ENCODE results near the gene PHF2.

The PHF2 gene

DNA sequence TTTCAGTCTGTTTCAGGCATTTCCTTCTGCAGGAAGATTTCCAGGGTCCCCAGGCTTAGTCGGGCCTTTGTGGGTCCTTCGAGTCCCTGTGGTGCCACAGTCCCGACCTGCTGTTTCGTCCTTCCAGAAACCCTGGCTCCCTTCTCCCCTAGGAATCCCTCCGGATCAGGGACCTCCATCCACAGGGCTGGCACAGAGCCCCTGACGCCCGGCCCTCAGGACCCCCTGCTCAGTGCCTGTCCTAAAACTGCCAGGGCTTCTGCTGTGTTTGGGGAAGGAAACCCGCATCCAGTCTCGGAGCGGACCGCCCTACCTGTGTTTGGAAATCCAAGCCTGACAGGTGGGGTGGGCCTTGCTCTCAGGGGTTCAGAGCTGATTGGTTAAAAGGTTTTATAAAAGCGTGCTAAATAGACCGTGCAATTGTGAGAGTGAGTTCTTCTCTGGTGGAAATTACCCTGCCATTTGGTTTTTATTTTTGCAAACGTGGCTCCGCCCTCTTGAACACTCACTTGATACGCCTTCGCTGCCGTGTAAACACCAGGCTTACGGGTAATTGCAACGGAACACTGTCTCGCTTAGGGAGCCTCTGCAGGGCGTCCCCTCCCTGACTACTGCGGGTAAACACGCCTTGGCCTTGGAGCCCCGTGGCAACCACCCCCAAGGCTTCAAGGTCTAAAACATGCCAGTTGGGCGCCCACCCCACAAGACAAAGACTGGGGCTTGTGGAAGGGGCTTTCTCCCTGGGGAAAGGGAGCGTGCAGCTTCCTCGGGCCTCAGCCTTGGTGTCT, 121.2 kb downstream of the PHF2 start:
- H3K9me3 ChIP-seq (ENCODE audit: insufficient read depth, low read depth, low read length) = no peaks in the 10 kb centered on the region
- H2AFZ ChIP-seq (ENCODE audit: low read length) = no peak overlapping the region
- H4K20me1 ChIP-seq (ENCODE audit: insufficient read depth, low read length, poor library complexity, severe bottlenecking) = no peaks in the 10 kb centered on the region
- H3K4me2 ChIP-seq (ENCODE audit: low read depth, low read length, poor library complexity, severe bottlenecking) = no peak overlapping the region
- no peak overlapping the region for H3K4me3 ChIP-seq (ENCODE audit: low read length, poor library complexity, severe bottlenecking)
- H3K4me1 ChIP-seq (ENCODE audit: insufficient read depth, low read length, poor library complexity, severe bottlenecking) = no peaks in the 10 kb centered on the region
- H3K9me2 ChIP-seq (replicated peaks; ENCODE audit: low read depth, low read length) = no peaks in the 10 kb centered on the region
- no peaks in the 10 kb centered on the region for H3K36me3 ChIP-seq (ENCODE audit: insufficient read depth, low read length)
- no peak overlapping the region for H3K9ac ChIP-seq (ENCODE audit: low read depth, low read length, poor library complexity, severe bottlenecking)
- H3F3A ChIP-seq (ENCODE audit: low read depth) = no peaks in the 10 kb centered on the region
- TF ChIP-seq CTCF (conservative IDR thresholded peaks at IDR 0.05; ENCODE audit: low read length) (no peak), EZH2phosphoT487 (IDR thresholded peaks at IDR 0.05; ENCODE audit: borderline replicate concordance) (no peak)
- H3K79me2 ChIP-seq (ENCODE audit: insufficient read depth, low read length) = no peaks in the 10 kb centered on the region
- H3K27me3 ChIP-seq (ENCODE audit: insufficient read depth, low read length, poor library complexity, severe bottlenecking) = no peaks in the 10 kb centered on the region

GRCh38 chr9:93698140-93698908, 121.9 kb downstream of the PHF2 start:
- Histone ChIP-seq H3K9ac (ENCODE audit: low read depth, low read length, poor library complexity, severe bottlenecking) (no peak overlapping the region), H4K20me1 (ENCODE audit: insufficient read depth, low read length, poor library complexity, severe bottlenecking) (no peaks in the 10 kb centered on the region), H3K27me3 (ENCODE audit: insufficient read depth, low read length, poor library complexity, severe bottlenecking) (no peaks in the 10 kb centered on the region), H2AFZ (ENCODE audit: low read length) (no peak overlapping the region), H3K4me1 (ENCODE audit: insufficient read depth, low read length, poor library complexity, severe bottlenecking) (no peaks in the 10 kb centered on the region), H3K79me2 (ENCODE audit: insufficient read depth, low read length) (no peaks in the 10 kb centered on the region), H3F3A (ENCODE audit: low read depth) (no peaks in the 10 kb centered on the region), H3K4me2 (ENCODE audit: low read depth, low read length, poor library complexity, severe bottlenecking) (no peak overlapping the region), H3K36me3 (ENCODE audit: insufficient read depth, low read length) (no peaks in the 10 kb centered on the region), H3K4me3 (ENCODE audit: low read length, poor library complexity, severe bottlenecking) (no peak overlapping the region), H3K9me2 (replicated peaks; ENCODE audit: low read depth, low read length) (no peaks in the 10 kb centered on the region), H3K9me3 (ENCODE audit: insufficient read depth, low read depth, low read length) (no peaks in the 10 kb centered on the region)
- TF ChIP-seq EZH2phosphoT487 (IDR thresholded peaks at IDR 0.05; ENCODE audit: borderline replicate concordance) (no peak), CTCF (conservative IDR thresholded peaks at IDR 0.05; ENCODE audit: low read length) (no peak)

DNA sequence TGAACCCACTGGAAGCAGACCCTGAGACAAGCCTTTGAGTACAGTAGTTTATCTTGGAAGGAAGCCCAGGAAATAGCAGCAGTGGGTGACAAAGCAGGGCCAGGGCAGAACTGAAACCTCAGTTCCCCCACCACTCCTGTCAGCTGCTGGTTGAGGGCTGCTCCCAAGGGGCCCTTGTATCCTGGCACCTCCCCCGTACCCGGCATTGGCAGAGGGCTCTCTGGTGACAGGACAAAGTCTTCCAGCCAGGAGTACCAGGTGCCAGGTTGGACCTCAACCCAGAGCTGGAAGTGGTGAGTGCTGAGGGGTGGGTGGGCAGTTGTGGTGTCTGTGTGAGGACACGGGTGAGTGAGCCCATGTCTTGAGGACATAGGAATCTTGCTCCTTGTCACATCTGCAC, 123.3 kb downstream of the PHF2 start:
- no peak overlapping the region for H3K4me3 ChIP-seq (ENCODE audit: low read length, poor library complexity, severe bottlenecking)
- no peaks in the 10 kb centered on the region for H3K27me3 ChIP-seq (ENCODE audit: insufficient read depth, low read length, poor library complexity, severe bottlenecking)
- no peaks in the 10 kb centered on the region for H3K9me2 ChIP-seq (replicated peaks; ENCODE audit: low read depth, low read length)
- no peak overlapping the region for H3K9ac ChIP-seq (ENCODE audit: low read depth, low read length, poor library complexity, severe bottlenecking)
- TF ChIP-seq EZH2phosphoT487 (IDR thresholded peaks at IDR 0.05; ENCODE audit: borderline replicate concordance) = no peak
- no peak for TF ChIP-seq CTCF (conservative IDR thresholded peaks at IDR 0.05; ENCODE audit: low read length)
- no peaks in the 10 kb centered on the region for H3K4me1 ChIP-seq (ENCODE audit: insufficient read depth, low read length, poor library complexity, severe bottlenecking)
- H2AFZ ChIP-seq (ENCODE audit: low read length) = no peak overlapping the region
- no peaks in the 10 kb centered on the region for H3K79me2 ChIP-seq (ENCODE audit: insufficient read depth, low read length)
- no peak overlapping the region for H3K4me2 ChIP-seq (ENCODE audit: low read depth, low read length, poor library complexity, severe bottlenecking)
- H4K20me1 ChIP-seq (ENCODE audit: insufficient read depth, low read length, poor library complexity, severe bottlenecking) = no peaks in the 10 kb centered on the region
- no peaks in the 10 kb centered on the region for H3F3A ChIP-seq (ENCODE audit: low read depth)
- H3K9me3 ChIP-seq (ENCODE audit: insufficient read depth, low read depth, low read length) = no peaks in the 10 kb centered on the region
- no peaks in the 10 kb centered on the region for H3K36me3 ChIP-seq (ENCODE audit: insufficient read depth, low read length)
